WTC11 (cell line): Measurements from ENCODE around the gene GSTM2. TPM values are rescaled to one million over a fixed set of nuclear protein-coding genes. Genes with fewer than 3 reads are reported as not detected.

Experiments used
- ATAC-seq: fragments of 200-7000 bp; cut with Tn5 transposase; 2 replicates; pipeline ENCODE4 v1.10.0; 2021; ENCODE audit warnings: mild to moderate bottlenecking, moderate library complexity
- CTCF ChIA-PET: fragments of 300-600 bp; sonication (Branson Sonifier 250); formaldehyde crosslinking; loops from one replicate; lab custom pipeline; 2021; ENCODE audit warnings: antibody characterized with exemption; lab: Charles Lee
- POLR2A ChIA-PET: fragments of 350-600 bp; sonication (Branson Sonifier 250); formaldehyde crosslinking; loops from one replicate; lab custom pipeline; 2021; ENCODE audit warnings: antibody characterized with exemption; lab: Charles Lee
- DNase-seq: peaks from one replicate; pipeline ENCODE4 v3.0.0; 2021; ENCODE audit warnings: low spot score
- H3K27ac Mint-ChIP-seq: 2 replicates; pipeline ENCODE4 v1.8.0; 2021; ENCODE audit warnings: mixed read lengths
- H3K27me3 Mint-ChIP-seq: 2 replicates; pipeline ENCODE4 v1.8.0; 2021; ENCODE audit warnings: low read depth, mild to moderate bottlenecking, moderate library complexity, mixed read lengths
- H3K36me3 Mint-ChIP-seq: 2 replicates; pipeline ENCODE4 v1.8.0; 2021; ENCODE audit warnings: mixed read lengths
- H3K4me1 Mint-ChIP-seq: 2 replicates; pipeline ENCODE4 v1.8.0; 2022; ENCODE audit warnings: mixed read lengths
- H3K4me3 Mint-ChIP-seq: 2 replicates; pipeline ENCODE4 v1.8.0; 2021; ENCODE audit warnings: mild to moderate bottlenecking, moderate library complexity, mixed read lengths
- H3K9me3 Mint-ChIP-seq: 2 replicates; pipeline ENCODE4 v1.8.0; 2021; ENCODE audit warnings: mixed read lengths
- CTCF ChIP-seq: fragments of 200-600 bp; IDR thresholded peaks from 2 replicates; pipeline ENCODE4 v1.8.0; 2022; ENCODE audit warnings: antibody characterized with exemption
- ELF4 ChIP-seq: sonication (generic); formaldehyde crosslinking; IDR thresholded peaks from 2 replicates; pipeline ENCODE4 v1.8.1; 2022; ENCODE audit warnings: low read depth, mild to moderate bottlenecking, moderate library complexity, missing genetic modification reagents
- ESRRA ChIP-seq: sonication (generic); formaldehyde crosslinking; IDR thresholded peaks from 2 replicates; pipeline ENCODE4 v1.8.1; 2022; ENCODE audit warnings: mild to moderate bottlenecking, missing genetic modification reagents, borderline replicate concordance
- FOXK1 ChIP-seq: sonication (generic); formaldehyde crosslinking; IDR thresholded peaks from 2 replicates; pipeline ENCODE4 v1.8.0; 2022; ENCODE audit warnings: mild to moderate bottlenecking, moderate library complexity, missing genetic modification reagents
- GABPB1 ChIP-seq: sonication (generic); formaldehyde crosslinking; IDR thresholded peaks from 2 replicates; pipeline ENCODE4 v1.8.1; 2023; ENCODE audit warnings: mild to moderate bottlenecking, missing genetic modification reagents
- GTF2I ChIP-seq: fragments of 250-450 bp; sonication (Bioruptor Pico); conservative IDR thresholded peaks from 2 replicates; pipeline ENCODE4 v1.4.0; 2021; ENCODE audit warnings: mild to moderate bottlenecking
- HMGA2 ChIP-seq: fragments of 250-450 bp; sonication (Bioruptor Pico); IDR thresholded peaks from 2 replicates; pipeline ENCODE4 v1.4.0; 2021; ENCODE audit warnings: mild to moderate bottlenecking, moderate library complexity
- MAX ChIP-seq: sonication (generic); formaldehyde crosslinking; IDR thresholded peaks from 2 replicates; pipeline ENCODE4 v1.8.0; 2022; ENCODE audit warnings: mild to moderate bottlenecking, missing genetic modification reagents
- MYBL2 ChIP-seq: sonication (generic); formaldehyde crosslinking; IDR thresholded peaks from 2 replicates; pipeline ENCODE4 v1.8.1; 2023; ENCODE audit warnings: mild to moderate bottlenecking, moderate library complexity, missing genetic modification reagents
- TEAD4 ChIP-seq: sonication (generic); formaldehyde crosslinking; IDR thresholded peaks from 2 replicates; pipeline ENCODE4 v1.8.0; 2022; ENCODE audit warnings: mild to moderate bottlenecking, missing genetic modification reagents
- ZMAT4 ChIP-seq: fragments of 250-450 bp; sonication (Bioruptor Pico); IDR thresholded peaks from 2 replicates; pipeline ENCODE4 v1.9.0; 2021; ENCODE audit warnings: mild to moderate bottlenecking
- ZNF396 ChIP-seq: fragments of 250-450 bp; sonication (Bioruptor Pico); IDR thresholded peaks from 2 replicates; pipeline ENCODE4 v1.8.0; 2021; ENCODE audit warnings: mild to moderate bottlenecking, moderate library complexity, borderline replicate concordance
- ZNF423 ChIP-seq: fragments of 250-450 bp; sonication (Bioruptor Pico); IDR thresholded peaks from 2 replicates; pipeline ENCODE4 v2.1.2; 2022; ENCODE audit warnings: mild to moderate bottlenecking, moderate library complexity
- ZNF671 ChIP-seq: fragments of 250-450 bp; sonication (Bioruptor Pico); IDR thresholded peaks from 2 replicates; pipeline ENCODE4 v1.8.0; 2021; ENCODE audit warnings: mild to moderate bottlenecking
- total RNA-seq: library from RNA; stranded (reverse); gene quantifications from 3 replicates; pipeline ENCODE4 v1.2.3, GENCODE V29; 2021
- TF ChIP-seq, protein P1 (sequence below): sonication (generic); formaldehyde crosslinking; IDR thresholded peaks from 2 replicates; pipeline ENCODE4 v1.8.1; 2023; ENCODE audit warnings: mild to moderate bottlenecking, missing genetic modification reagents
- TF ChIP-seq, protein P2 (sequence below): sonication (generic); formaldehyde crosslinking; IDR thresholded peaks from 2 replicates; pipeline ENCODE4 v1.8.0; 2022; ENCODE audit warnings: missing genetic modification reagents
- TF ChIP-seq, protein P3 (sequence below): sonication (generic); formaldehyde crosslinking; IDR thresholded peaks from 2 replicates; pipeline ENCODE4 v1.8.1; 2023; ENCODE audit warnings: mild to moderate bottlenecking, missing genetic modification reagents, moderate library complexity
- TF ChIP-seq, protein P4 (sequence below): sonication (generic); formaldehyde crosslinking; IDR thresholded peaks from 2 replicates; pipeline ENCODE4 v1.8.1; 2022; ENCODE audit warnings: mild to moderate bottlenecking, missing genetic modification reagents, moderate library complexity, borderline replicate concordance

Gene GSTM2
- total RNA-seq, 1 experiment from 2014 or later: 12.9 TPM

DNA sequence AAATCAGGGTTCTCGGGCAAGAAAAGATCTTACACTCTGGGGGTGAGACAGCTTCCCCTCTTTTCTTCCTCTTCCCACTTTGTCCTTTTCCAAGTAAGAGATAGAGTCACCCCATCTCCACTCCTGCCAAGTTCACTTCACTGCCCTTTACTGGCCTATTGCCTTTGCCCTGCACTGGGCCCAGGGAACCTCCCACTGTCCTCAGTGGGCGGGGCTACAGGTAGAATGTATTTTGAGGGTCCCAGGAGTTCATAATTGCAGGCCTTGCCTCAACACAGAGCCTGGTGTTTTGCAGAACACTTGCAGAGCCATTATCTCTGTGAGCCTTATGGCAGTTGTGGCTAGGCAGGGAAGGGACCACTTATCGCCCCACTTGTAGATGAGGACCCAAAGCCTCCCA is 45.0 kb upstream of the GSTM2 start:
- DNase-seq: no peak
- Mint-ChIP-seq H3K4me1 (peaks cover 34% of the 10 kb centered on the region), H3K4me3 (no peak overlapping the region), H3K27ac (peak overlapping the region; percentile 27; the same call in 1 of the 2 replicates), H3K27me3 (no peaks in the 10 kb centered on the region), H3K36me3 (peaks cover 6% of the 10 kb centered on the region), H3K9me3 (no peaks in the 10 kb centered on the region)
- no peak for ATAC-seq
- POLR2A ChIA-PET: no interaction called here
- TF ChIP-seq, protein P1, sequence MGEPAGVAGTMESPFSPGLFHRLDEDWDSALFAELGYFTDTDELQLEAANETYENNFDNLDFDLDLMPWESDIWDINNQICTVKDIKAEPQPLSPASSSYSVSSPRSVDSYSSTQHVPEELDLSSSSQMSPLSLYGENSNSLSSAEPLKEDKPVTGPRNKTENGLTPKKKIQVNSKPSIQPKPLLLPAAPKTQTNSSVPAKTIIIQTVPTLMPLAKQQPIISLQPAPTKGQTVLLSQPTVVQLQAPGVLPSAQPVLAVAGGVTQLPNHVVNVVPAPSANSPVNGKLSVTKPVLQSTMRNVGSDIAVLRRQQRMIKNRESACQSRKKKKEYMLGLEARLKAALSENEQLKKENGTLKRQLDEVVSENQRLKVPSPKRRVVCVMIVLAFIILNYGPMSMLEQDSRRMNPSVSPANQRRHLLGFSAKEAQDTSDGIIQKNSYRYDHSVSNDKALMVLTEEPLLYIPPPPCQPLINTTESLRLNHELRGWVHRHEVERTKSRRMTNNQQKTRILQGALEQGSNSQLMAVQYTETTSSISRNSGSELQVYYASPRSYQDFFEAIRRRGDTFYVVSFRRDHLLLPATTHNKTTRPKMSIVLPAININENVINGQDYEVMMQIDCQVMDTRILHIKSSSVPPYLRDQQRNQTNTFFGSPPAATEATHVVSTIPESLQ (CRISPR knock-in tag): no peak
- TF ChIP-seq CTCF (no peak), ZNF671 (CRISPR knock-in tag) (no peak), ZNF396 (no peak), ZNF423 (no peak), MAX (no peak), TEAD4 (CRISPR knock-in tag) (no peak), ZMAT4 (CRISPR knock-in tag) (no peak)
- TF ChIP-seq, protein P2, sequence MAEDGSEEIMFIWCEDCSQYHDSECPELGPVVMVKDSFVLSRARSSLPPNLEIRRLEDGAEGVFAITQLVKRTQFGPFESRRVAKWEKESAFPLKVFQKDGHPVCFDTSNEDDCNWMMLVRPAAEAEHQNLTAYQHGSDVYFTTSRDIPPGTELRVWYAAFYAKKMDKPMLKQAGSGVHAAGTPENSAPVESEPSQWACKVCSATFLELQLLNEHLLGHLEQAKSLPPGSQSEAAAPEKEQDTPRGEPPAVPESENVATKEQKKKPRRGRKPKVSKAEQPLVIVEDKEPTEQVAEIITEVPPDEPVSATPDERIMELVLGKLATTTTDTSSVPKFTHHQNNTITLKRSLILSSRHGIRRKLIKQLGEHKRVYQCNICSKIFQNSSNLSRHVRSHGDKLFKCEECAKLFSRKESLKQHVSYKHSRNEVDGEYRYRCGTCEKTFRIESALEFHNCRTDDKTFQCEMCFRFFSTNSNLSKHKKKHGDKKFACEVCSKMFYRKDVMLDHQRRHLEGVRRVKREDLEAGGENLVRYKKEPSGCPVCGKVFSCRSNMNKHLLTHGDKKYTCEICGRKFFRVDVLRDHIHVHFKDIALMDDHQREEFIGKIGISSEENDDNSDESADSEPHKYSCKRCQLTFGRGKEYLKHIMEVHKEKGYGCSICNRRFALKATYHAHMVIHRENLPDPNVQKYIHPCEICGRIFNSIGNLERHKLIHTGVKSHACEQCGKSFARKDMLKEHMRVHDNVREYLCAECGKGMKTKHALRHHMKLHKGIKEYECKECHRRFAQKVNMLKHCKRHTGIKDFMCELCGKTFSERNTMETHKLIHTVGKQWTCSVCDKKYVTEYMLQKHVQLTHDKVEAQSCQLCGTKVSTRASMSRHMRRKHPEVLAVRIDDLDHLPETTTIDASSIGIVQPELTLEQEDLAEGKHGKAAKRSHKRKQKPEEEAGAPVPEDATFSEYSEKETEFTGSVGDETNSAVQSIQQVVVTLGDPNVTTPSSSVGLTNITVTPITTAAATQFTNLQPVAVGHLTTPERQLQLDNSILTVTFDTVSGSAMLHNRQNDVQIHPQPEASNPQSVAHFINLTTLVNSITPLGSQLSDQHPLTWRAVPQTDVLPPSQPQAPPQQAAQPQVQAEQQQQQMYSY (CRISPR knock-in tag): no peak
- TF ChIP-seq, protein P3, sequence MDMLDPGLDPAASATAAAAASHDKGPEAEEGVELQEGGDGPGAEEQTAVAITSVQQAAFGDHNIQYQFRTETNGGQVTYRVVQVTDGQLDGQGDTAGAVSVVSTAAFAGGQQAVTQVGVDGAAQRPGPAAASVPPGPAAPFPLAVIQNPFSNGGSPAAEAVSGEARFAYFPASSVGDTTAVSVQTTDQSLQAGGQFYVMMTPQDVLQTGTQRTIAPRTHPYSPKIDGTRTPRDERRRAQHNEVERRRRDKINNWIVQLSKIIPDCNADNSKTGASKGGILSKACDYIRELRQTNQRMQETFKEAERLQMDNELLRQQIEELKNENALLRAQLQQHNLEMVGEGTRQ: no peak
- CTCF ChIA-PET: interaction anchor here (1.4 to 4.7 kb wide), 2 partner anchors 17 to 90 kb away, joined by 3 to 31 read pairs; no protein-coding TSS in a partner anchor

DNA sequence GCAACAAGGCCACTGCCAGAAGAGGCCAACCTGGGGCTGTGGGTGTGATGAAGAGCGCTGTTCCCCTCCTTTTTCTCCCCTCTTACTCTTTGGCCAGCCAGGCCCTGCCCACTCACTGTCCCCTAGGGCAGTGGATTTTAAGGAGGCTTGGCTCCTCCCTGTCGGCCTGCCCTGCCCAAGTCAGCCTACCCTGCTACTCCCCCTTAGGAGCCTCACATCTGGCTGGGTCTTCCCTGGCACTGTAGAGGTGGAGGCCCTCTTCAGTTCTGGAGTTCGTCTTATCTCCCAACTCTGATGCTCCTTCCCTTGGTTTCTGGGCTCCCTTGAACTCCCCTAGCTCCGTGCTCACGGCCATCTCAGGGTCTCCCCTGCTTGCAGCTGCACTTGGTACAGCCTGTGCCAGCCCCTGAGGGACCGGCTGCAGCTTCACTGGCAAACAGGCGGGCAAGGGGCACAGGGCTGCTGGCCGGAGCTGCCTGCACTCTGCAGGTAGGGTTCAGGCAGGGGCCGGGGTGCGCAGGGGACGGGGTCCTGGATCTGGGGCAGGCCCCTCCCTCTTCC is 44.2 kb upstream of the GSTM2 start:
- ChIA-PET POLR2A (no interaction called here), CTCF (interaction anchor here (0.5 to 4.7 kb wide), 4 partner anchors 16 to 91 kb away, joined by 3 to 31 read pairs (median 4); no protein-coding TSS in a partner anchor)
- Mint-ChIP-seq H3K9me3 (no peaks in the 10 kb centered on the region), H3K27ac (no peak overlapping the region; the same call in 1 of the 2 replicates), H3K4me1 (peaks cover 31% of the 10 kb centered on the region), H3K36me3 (peaks cover 12% of the 10 kb centered on the region), H3K27me3 (no peaks in the 10 kb centered on the region), H3K4me3 (no peak overlapping the region)
- DNase-seq: no peak
- ATAC-seq: no peak
- TF ChIP-seq ESRRA (no peak), ELF4 (CRISPR knock-in tag) (no peak), MYBL2 (CRISPR knock-in tag) (no peak), GTF2I (CRISPR knock-in tag) (no peak), HMGA2 (no peak), GABPB1 (CRISPR knock-in tag) (no peak), FOXK1 (CRISPR knock-in tag) (no peak)
- TF ChIP-seq, protein P4, sequence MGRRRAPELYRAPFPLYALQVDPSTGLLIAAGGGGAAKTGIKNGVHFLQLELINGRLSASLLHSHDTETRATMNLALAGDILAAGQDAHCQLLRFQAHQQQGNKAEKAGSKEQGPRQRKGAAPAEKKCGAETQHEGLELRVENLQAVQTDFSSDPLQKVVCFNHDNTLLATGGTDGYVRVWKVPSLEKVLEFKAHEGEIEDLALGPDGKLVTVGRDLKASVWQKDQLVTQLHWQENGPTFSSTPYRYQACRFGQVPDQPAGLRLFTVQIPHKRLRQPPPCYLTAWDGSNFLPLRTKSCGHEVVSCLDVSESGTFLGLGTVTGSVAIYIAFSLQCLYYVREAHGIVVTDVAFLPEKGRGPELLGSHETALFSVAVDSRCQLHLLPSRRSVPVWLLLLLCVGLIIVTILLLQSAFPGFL (CRISPR knock-in tag): no peak
- TF ChIP-seq, all 79 proteins: peak for 0
